ENCODE data around the gene PKNOX2.

PKNOX2 gene

GRCh38 chr11:125174686-125175085, 10.1 kb downstream of the PKNOX2 start:
- TF ChIP-seq CTCF (IDR thresholded peaks at IDR 0.05; ENCODE audit: control insufficient read depth, insufficient read depth, low read depth, low read length, missing control alignments), result no peak
- H3K4me3 ChIP-seq (ENCODE audit: control insufficient read depth, low read depth, low read length), result no peak overlapping the region
- DNase-seq (ENCODE audit: low read depth), result no peak

- DNase-seq (ENCODE audit: low read depth), result no peak
- TF ChIP-seq CTCF (IDR thresholded peaks at IDR 0.05; ENCODE audit: control insufficient read depth, insufficient read depth, low read depth, low read length, missing control alignments), result no peak
- no peak overlapping the region for H3K4me3 ChIP-seq (ENCODE audit: control insufficient read depth, low read depth, low read length)
Measured at GRCh38 chr11:125175166-125175565, 10.6 kb downstream of the PKNOX2 start.

GRCh38 chr11:125175896-125176575, 11.5 kb downstream of the PKNOX2 start:
- TF ChIP-seq CTCF (IDR thresholded peaks at IDR 0.05; ENCODE audit: control insufficient read depth, insufficient read depth, low read depth, low read length, missing control alignments), result no peak
- H3K4me3 ChIP-seq (ENCODE audit: control insufficient read depth, low read depth, low read length), result no peak overlapping the region
- no peak for DNase-seq (ENCODE audit: low read depth)

GRCh38 chr11:125176866-125177265, 12.3 kb downstream of the PKNOX2 start:
- TF ChIP-seq CTCF (IDR thresholded peaks at IDR 0.05; ENCODE audit: control insufficient read depth, insufficient read depth, low read depth, low read length, missing control alignments), result no peak
- DNase-seq (ENCODE audit: low read depth), result no peak
- H3K4me3 ChIP-seq (ENCODE audit: control insufficient read depth, low read depth, low read length), result no peak overlapping the region

GRCh38 chr11:125177543-125177942, 13.0 kb downstream of the PKNOX2 start:
- no peak for DNase-seq (ENCODE audit: low read depth)
- TF ChIP-seq CTCF (IDR thresholded peaks at IDR 0.05; ENCODE audit: control insufficient read depth, insufficient read depth, low read depth, low read length, missing control alignments), result no peak
- H3K4me3 ChIP-seq (ENCODE audit: control insufficient read depth, low read depth, low read length), result no peak overlapping the region

- no peak overlapping the region for H3K4me3 ChIP-seq (ENCODE audit: control insufficient read depth, low read depth, low read length)
- no peak for DNase-seq (ENCODE audit: low read depth)
- no peak for TF ChIP-seq CTCF (IDR thresholded peaks at IDR 0.05; ENCODE audit: control insufficient read depth, insufficient read depth, low read depth, low read length, missing control alignments)
Measured at GRCh38 chr11:125179346-125179745, 14.8 kb downstream of the PKNOX2 start.
